ENCODE results near the gene ECM2. TPM values are rescaled to one million over a fixed set of nuclear protein-coding genes. Genes with fewer than 3 reads are reported as not detected.

ECM2 gene
- total RNA-seq, 4 donors from 2014 or later, result 15.9 to 59.0 (median 53.6) TPM

GRCh38 chr9:92514635-92515034, 21.2 kb downstream of the ECM2 start:
- TF ChIP-seq CTCF (IDR thresholded peaks at IDR 0.05) (no peak), EP300 (IDR thresholded peaks at IDR 0.05) (no peak), POLR2A (IDR thresholded peaks at IDR 0.05) (no peak)

GRCh38 chr9:92513349-92513748, 22.4 kb downstream of the ECM2 start:
- no peak for DNase-seq (ENCODE audit: low spot score in 2 of 2)
- no peak for TF ChIP-seq EP300 (IDR thresholded peaks at IDR 0.05)
- no peak for TF ChIP-seq CTCF (IDR thresholded peaks at IDR 0.05)
- TF ChIP-seq POLR2A (IDR thresholded peaks at IDR 0.05), result no peak
- 70 to 71% methylated on average over 3 of the region's 3 CpGs for WGBS, 2 donors
- no peak overlapping the region for H3K27ac ChIP-seq
- no peaks in the 10 kb centered on the region for H3K9me3 ChIP-seq
- H3K36me3 ChIP-seq, result peaks cover 0 to 35% (median 0%) of the 10 kb centered on the region in 3 donors
- H3K4me1 ChIP-seq, result peaks cover 0 to 4% (median 0%) of the 10 kb centered on the region in 4 donors
- no peaks in the 10 kb centered on the region for H3K27me3 ChIP-seq
- H3K4me3 ChIP-seq, result no peak overlapping the region

More at GRCh38 chr9:92514635-92515034, 21.2 kb downstream of the ECM2 start:
- DNase-seq (ENCODE audit: low spot score in 2 of 2), result no peak
- H3K36me3 ChIP-seq, result peaks cover 0 to 36% (median 0%) of the 10 kb centered on the region in 3 donors
- no peak overlapping the region for H3K27ac ChIP-seq
- H3K9me3 ChIP-seq, result no peaks in the 10 kb centered on the region
- H3K4me1 ChIP-seq, result no peaks in the 10 kb centered on the region
- WGBS, 2 donors, result 92 to 94% methylated on average over 10 of the region's 10 CpGs
- no peaks in the 10 kb centered on the region for H3K27me3 ChIP-seq
- no peak overlapping the region for H3K4me3 ChIP-seq

- TF ChIP-seq EP300 (IDR thresholded peaks at IDR 0.05) (no peak), POLR2A (IDR thresholded peaks at IDR 0.05) (no peak), CTCF (IDR thresholded peaks at IDR 0.05) (no peak)
- peaks cover 0 to 31% (median 0%) of the 10 kb centered on the region in 3 donors for H3K36me3 ChIP-seq
- DNase-seq (ENCODE audit: low spot score in 2 of 2), result no peak
- H3K4me3 ChIP-seq, result no peak overlapping the region
- no peaks in the 10 kb centered on the region for H3K27me3 ChIP-seq
- H3K27ac ChIP-seq, result no peak overlapping the region
- 59 to 81% methylated on average over 3 of the region's 3 CpGs for WGBS, 2 donors
- H3K9me3 ChIP-seq, result no peaks in the 10 kb centered on the region
- peaks cover 0 to 12% (median 5%) of the 10 kb centered on the region in 4 donors for H3K4me1 ChIP-seq
Observed at GRCh38 chr9:92512622-92513021, 23.2 kb downstream of the ECM2 start.

- Histone ChIP-seq H3K27me3 (no peaks in the 10 kb centered on the region), H3K4me3 (no peak overlapping the region), H3K4me1 (peaks cover 0 to 30% (median 16%) of the 10 kb centered on the region in 4 donors), H3K36me3 (peaks cover 0 to 20% (median 0%) of the 10 kb centered on the region in 3 donors), H3K27ac (no peak overlapping the region), H3K9me3 (no peaks in the 10 kb centered on the region)
- TF ChIP-seq EP300 (IDR thresholded peaks at IDR 0.05) (no peak), POLR2A (IDR thresholded peaks at IDR 0.05) (no peak), CTCF (IDR thresholded peaks at IDR 0.05) (no peak)
- no peak for DNase-seq (ENCODE audit: low spot score in 2 of 2)
Observed at GRCh38 chr9:92510747-92511146, 25.0 kb downstream of the ECM2 start.

GRCh38 chr9:92509050-92509449, 26.7 kb downstream of the ECM2 start:
- no peaks in the 10 kb centered on the region for H3K27me3 ChIP-seq
- no peak for DNase-seq (ENCODE audit: low spot score in 2 of 2)
- H3K27ac ChIP-seq, result peak overlapping the region in 1 of 4 donors; percentile 28
- peaks cover 0 to 47% (median 30%) of the 10 kb centered on the region in 4 donors for H3K4me1 ChIP-seq
- no peaks in the 10 kb centered on the region for H3K9me3 ChIP-seq
- TF ChIP-seq CTCF (IDR thresholded peaks at IDR 0.05), result no peak
- no peak for TF ChIP-seq EP300 (IDR thresholded peaks at IDR 0.05)
- no peak for TF ChIP-seq POLR2A (IDR thresholded peaks at IDR 0.05)
- H3K4me3 ChIP-seq, result no peak overlapping the region
- WGBS, 2 donors, result 92 to 98% methylated on average over 5 of the region's 5 CpGs
- peaks cover 0 to 9% (median 0%) of the 10 kb centered on the region in 3 donors for H3K36me3 ChIP-seq

Data from tibial nerve (tissue), 4 donors.